ENCODE measurements around the gene IFNL1.

IFNL1 gene

DNA sequence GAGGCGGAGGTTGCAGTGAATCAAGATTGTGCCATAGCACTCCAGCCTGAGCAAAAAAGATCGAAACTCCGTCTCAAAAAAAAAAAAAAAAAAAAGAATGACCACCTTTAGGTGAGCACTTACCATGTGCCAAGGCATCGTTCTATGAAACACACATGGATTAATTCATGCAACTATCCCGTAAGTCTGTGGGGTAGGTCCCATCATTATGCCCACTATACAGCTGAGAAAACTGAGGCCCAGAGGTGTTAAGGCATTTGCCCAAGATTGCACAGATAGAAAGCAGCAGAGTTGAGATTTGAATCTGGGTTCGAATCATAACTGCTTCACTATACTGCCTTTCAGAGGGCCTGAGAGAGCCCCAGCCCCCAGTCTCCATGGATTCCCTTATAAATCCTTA is 37.3 kb downstream of the IFNL1 start:
- no peak for TF ChIP-seq BACH2 (CRISPR knock-in tag; IDR thresholded peaks at IDR 0.05; ENCODE audit: borderline replicate concordance)
- no peak for ATAC-seq

- TF ChIP-seq PATZ1 (CRISPR knock-in tag; IDR thresholded peaks at IDR 0.05; ENCODE audit: borderline replicate concordance) = no peak
- TF ChIP-seq, protein P1, sequence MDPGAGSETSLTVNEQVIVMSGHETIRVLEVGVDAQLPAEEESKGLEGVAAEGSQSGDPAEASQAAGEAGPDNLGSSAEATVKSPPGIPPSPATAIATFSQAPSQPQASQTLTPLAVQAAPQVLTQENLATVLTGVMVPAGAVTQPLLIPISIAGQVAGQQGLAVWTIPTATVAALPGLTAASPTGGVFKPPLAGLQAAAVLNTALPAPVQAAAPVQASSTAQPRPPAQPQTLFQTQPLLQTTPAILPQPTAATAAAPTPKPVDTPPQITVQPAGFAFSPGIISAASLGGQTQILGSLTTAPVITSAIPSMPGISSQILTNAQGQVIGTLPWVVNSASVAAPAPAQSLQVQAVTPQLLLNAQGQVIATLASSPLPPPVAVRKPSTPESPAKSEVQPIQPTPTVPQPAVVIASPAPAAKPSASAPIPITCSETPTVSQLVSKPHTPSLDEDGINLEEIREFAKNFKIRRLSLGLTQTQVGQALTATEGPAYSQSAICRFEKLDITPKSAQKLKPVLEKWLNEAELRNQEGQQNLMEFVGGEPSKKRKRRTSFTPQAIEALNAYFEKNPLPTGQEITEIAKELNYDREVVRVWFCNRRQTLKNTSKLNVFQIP (CRISPR knock-in tag; IDR thresholded peaks at IDR 0.05; ENCODE audit: borderline replicate concordance, low read depth) = no peak
- no peak for TF ChIP-seq ZNF70 (CRISPR knock-in tag; IDR thresholded peaks at IDR 0.05)
- TF ChIP-seq ZNF8 (CRISPR knock-in tag; IDR thresholded peaks at IDR 0.05) = no peak
- no peak for TF ChIP-seq CSDC2 (CRISPR knock-in tag; IDR thresholded peaks at IDR 0.05)
- TF ChIP-seq ZC3H10 (CRISPR knock-in tag; IDR thresholded peaks at IDR 0.05) = no peak
- no peak for TF ChIP-seq RARB (CRISPR knock-in tag; IDR thresholded peaks at IDR 0.05)
- TF ChIP-seq, protein P2, sequence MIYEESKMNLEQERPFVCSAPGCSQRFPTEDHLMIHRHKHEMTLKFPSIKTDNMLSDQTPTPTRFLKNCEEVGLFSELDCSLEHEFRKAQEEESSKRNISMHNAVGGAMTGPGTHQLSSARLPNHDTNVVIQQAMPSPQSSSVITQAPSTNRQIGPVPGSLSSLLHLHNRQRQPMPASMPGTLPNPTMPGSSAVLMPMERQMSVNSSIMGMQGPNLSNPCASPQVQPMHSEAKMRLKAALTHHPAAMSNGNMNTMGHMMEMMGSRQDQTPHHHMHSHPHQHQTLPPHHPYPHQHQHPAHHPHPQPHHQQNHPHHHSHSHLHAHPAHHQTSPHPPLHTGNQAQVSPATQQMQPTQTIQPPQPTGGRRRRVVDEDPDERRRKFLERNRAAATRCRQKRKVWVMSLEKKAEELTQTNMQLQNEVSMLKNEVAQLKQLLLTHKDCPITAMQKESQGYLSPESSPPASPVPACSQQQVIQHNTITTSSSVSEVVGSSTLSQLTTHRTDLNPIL (CRISPR knock-in tag; IDR thresholded peaks at IDR 0.05; ENCODE audit: low read depth) = no peak
- no peak for TF ChIP-seq TCF4 (CRISPR knock-in tag; IDR thresholded peaks at IDR 0.05; ENCODE audit: borderline replicate concordance)
- no peak for TF ChIP-seq TSHZ2 (CRISPR knock-in tag; IDR thresholded peaks at IDR 0.05)
- no peak for TF ChIP-seq ESRRG (CRISPR knock-in tag; IDR thresholded peaks at IDR 0.05)
- ATAC-seq = no peak
Observed at GRCh38 chr19:39334444-39334976, 38.3 kb downstream of the IFNL1 start.

DNA sequence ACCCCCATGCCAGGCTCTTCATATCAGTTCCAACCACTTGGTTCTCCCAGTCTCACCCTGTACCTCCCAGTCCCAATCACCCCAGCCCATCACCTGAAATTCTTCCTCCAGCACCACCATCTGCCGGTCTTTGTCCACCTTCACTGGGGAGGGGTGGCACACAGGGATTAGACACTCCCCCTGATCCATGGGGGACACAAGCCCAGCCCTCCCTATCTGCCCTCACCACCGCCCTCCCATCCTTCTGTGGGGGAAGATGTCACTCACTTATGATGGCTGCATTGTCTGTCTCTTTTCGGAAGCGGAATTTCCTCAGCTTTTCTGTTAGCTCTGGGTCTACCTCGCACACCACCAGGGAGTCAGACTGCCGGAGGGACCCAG is 39.0 kb downstream of the IFNL1 start:
- no peak for ATAC-seq
- no peak for TF ChIP-seq ZNF70 (CRISPR knock-in tag; IDR thresholded peaks at IDR 0.05)

DNA sequence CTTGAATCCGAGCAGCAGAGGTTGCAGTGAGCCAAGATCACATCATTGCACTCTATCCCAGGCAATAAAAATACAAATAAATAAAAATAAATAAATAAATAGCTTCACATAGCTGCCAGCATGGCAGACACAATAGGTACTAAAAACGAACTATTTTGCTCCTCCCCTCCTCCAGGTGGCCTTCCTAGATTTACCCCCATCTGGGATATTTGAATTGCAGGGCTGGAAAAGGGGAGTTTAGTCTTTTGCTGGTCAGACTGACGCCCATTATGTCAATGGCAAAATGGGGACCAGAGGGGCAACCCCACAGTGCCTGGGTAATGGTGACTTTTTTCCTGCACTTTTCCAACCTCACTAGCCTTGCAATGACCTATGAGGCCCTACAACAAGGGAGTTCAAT is 40.3 kb downstream of the IFNL1 start:
- TF ChIP-seq, protein P2 (CRISPR knock-in tag; IDR thresholded peaks at IDR 0.05; ENCODE audit: low read depth) = no peak
- TF ChIP-seq, protein P3, sequence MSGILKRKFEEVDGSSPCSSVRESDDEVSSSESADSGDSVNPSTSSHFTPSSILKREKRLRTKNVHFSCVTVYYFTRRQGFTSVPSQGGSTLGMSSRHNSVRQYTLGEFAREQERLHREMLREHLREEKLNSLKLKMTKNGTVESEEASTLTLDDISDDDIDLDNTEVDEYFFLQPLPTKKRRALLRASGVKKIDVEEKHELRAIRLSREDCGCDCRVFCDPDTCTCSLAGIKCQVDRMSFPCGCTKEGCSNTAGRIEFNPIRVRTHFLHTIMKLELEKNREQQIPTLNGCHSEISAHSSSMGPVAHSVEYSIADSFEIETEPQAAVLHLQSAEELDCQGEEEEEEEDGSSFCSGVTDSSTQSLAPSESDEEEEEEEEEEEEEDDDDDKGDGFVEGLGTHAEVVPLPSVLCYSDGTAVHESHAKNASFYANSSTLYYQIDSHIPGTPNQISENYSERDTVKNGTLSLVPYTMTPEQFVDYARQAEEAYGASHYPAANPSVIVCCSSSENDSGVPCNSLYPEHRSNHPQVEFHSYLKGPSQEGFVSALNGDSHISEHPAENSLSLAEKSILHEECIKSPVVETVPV (CRISPR knock-in tag; IDR thresholded peaks at IDR 0.05) = no peak
- TF ChIP-seq PATZ1 (CRISPR knock-in tag; IDR thresholded peaks at IDR 0.05; ENCODE audit: borderline replicate concordance) (no peak), ZFP3 (CRISPR knock-in tag; IDR thresholded peaks at IDR 0.05) (no peak), GLIS3 (CRISPR knock-in tag; IDR thresholded peaks at IDR 0.05) (no peak), ISL1 (CRISPR knock-in tag; IDR thresholded peaks at IDR 0.05) (no peak), ARNTL (CRISPR knock-in tag; IDR thresholded peaks at IDR 0.05; ENCODE audit: borderline replicate concordance, low read depth) (no peak), TCF4 (CRISPR knock-in tag; IDR thresholded peaks at IDR 0.05; ENCODE audit: borderline replicate concordance) (no peak)
- no peak for ATAC-seq

Data from SK-N-SH treated with all-trans-retinoic acid at 6 μM for 48 hours (cell line).